OCI-LY7 (cell line): ENCODE measurements around the gene ZFYVE26. TPM values are rescaled to one million over a fixed set of nuclear protein-coding genes. Genes with fewer than 3 reads are reported as not detected.
"Not testable (repeated sequence)": the region's sequence is repeated elsewhere in the genome, so short reads cannot be mapped to it uniquely, and the experiment has no call there.

Experiments used
- BruUV-seq: library from RNA; stranded (reverse); fragments of 400-500 nt; replicated peaks from 2 replicates; lab custom pipeline; 2021; lab: Mats Ljungman, UMichigan
- CTCF ChIA-PET: fragments of 300-600 bp; sonication (Branson Sonifier 250); formaldehyde crosslinking; loops from one replicate; lab custom pipeline; 2022; ENCODE audit warnings: antibody characterized with exemption; ENCODE audit not compliant: unreplicated experiment; lab: Charles Lee
- POLR2A ChIA-PET: fragments of 300-600 bp; sonication (Branson Sonifier 250); formaldehyde crosslinking; loops from one replicate; lab custom pipeline; 2022; ENCODE audit warnings: antibody characterized with exemption; lab: Charles Lee
- DNase-seq: peaks from one replicate; pipeline ENCODE4 v3.0.0-alpha.2; 2015; ENCODE audit warnings: low spot score
- H2AFZ ChIP-seq: fragments of 200-600 bp; sonication (generic), shearing (Covaris generic); 2 replicates; pipeline ENCODE4 v1.6.1; 2014; ENCODE audit warnings: mild to moderate bottlenecking, antibody characterized with exemption, low read length, moderate library complexity
- H3K27ac ChIP-seq: fragments of 200-600 bp; sonication (generic); 2 replicates; pipeline ENCODE4 v1.5.1; 2014; ENCODE audit warnings: mixed run types, low read depth, mild to moderate bottlenecking, moderate library complexity, low read length, inconsistent platforms; ENCODE audit not compliant: poor library complexity, severe bottlenecking
- H3K36me3 ChIP-seq: fragments of 200-600 bp; sonication (generic); 2 replicates; pipeline ENCODE4 v1.6.1; 2014; ENCODE audit warnings: mild to moderate bottlenecking, antibody characterized with exemption, low read length, moderate library complexity, mixed read lengths; ENCODE audit not compliant: insufficient read depth
- H3K4me1 ChIP-seq: fragments of 200-600 bp; sonication (generic); 2 replicates; pipeline ENCODE4 v1.5.1; 2014; ENCODE audit warnings: mild to moderate bottlenecking, low read length; ENCODE audit not compliant: insufficient read depth, poor library complexity, severe bottlenecking
- H3K4me2 ChIP-seq: fragments of 200-600 bp; sonication (generic); 2 replicates; pipeline ENCODE4 v1.6.1; 2014; ENCODE audit warnings: mild to moderate bottlenecking, low read length
- H3K4me3 ChIP-seq: fragments of 200-600 bp; sonication (generic); 2 replicates; pipeline ENCODE4 v1.5.1; 2014; ENCODE audit warnings: mild to moderate bottlenecking, low read depth, low read length; ENCODE audit not compliant: poor library complexity, severe bottlenecking
- H3K79me2 ChIP-seq: fragments of 200-600 bp; sonication (generic); 2 replicates; pipeline ENCODE4 v1.6.1; 2016; ENCODE audit warnings: low read depth, mild to moderate bottlenecking, low read length, moderate library complexity, mixed read lengths; ENCODE audit not compliant: insufficient read depth
- H3K9me2 ChIP-seq: fragments of 200-600 bp; sonication (generic); 2 replicates; pipeline ENCODE4 v1.6.1; 2016; ENCODE audit warnings: mild to moderate bottlenecking, low read length, mixed read lengths; ENCODE audit not compliant: insufficient read depth
- H3K9me3 ChIP-seq: fragments of 200-600 bp; sonication (generic); 2 replicates; pipeline ENCODE4 v1.6.1; 2014; ENCODE audit warnings: mild to moderate bottlenecking, mixed run types, low read length, mixed read lengths
- H4K20me1 ChIP-seq: fragments of 200-600 bp; sonication (generic); 2 replicates; pipeline ENCODE4 v1.6.1; 2014; ENCODE audit warnings: mild to moderate bottlenecking, antibody characterized with exemption, low read length, moderate library complexity, mixed read lengths; ENCODE audit not compliant: insufficient read depth
- CTCF ChIP-seq: fragments of 200-600 bp; sonication (generic); conservative IDR thresholded peaks from 2 replicates; pipeline ENCODE4 v1.5.1; 2014; ENCODE audit warnings: mild to moderate bottlenecking, antibody characterized with exemption, low read length, moderate library complexity, mixed read lengths
- EZH2phosphoT487 ChIP-seq: fragments of 200-600 bp; sonication (generic); IDR thresholded peaks from 2 replicates; pipeline ENCODE4 v1.6.1; 2018; ENCODE audit warnings: low read depth, borderline replicate concordance, mild to moderate bottlenecking, mixed run types, antibody characterized with exemption, low read length, moderate library complexity, mixed read lengths
- intact Hi-C: fragments of 100-400 bp; cut with micrococcal nuclease; formaldehyde crosslinking; loops from one replicate; pipeline ENCODE4 v1.10.0; 2022; ENCODE audit not compliant: unreplicated experiment
- total RNA-seq, 2 experiments: library from RNA; depleted of rRNA in 1 of 2; stranded (reverse); fragments of >200 nt in 1 of 2; shearing (Covaris generic) in 1 of 2; gene quantifications; 2 replicates each; pipeline ENCODE4 v1.2.3, GENCODE V29; 2014 to 2022

ZFYVE26 gene
- total RNA-seq, 2 experiments from 2014 or later: 12.0 to 22.8 TPM

- ChIA-PET POLR2A (interaction anchor here (1.0 to 1.9 kb wide), 2 partner anchors 9 to 17 kb away, joined by 6 to 7 read pairs; no protein-coding TSS in a partner anchor), CTCF (no interaction called here)
- H3K4me2 ChIP-seq: no peak overlapping the region
- H3K4me3 ChIP-seq: no peak overlapping the region
- no peaks in the 10 kb centered on the region for H3K9me3 ChIP-seq
- H3K79me2 ChIP-seq: no peaks in the 10 kb centered on the region
- no peak overlapping the region for H3K27ac ChIP-seq
- DNase-seq: no peak
- TF ChIP-seq CTCF (no peak), EZH2phosphoT487 (no peak)
- no peaks in the 10 kb centered on the region for H3K9me2 ChIP-seq
- intact Hi-C loops: no loop called here
- H4K20me1 ChIP-seq: no peaks in the 10 kb centered on the region
- H2AFZ ChIP-seq: no peak overlapping the region
- BruUV-seq: no TSS peak
- no peaks in the 10 kb centered on the region for H3K36me3 ChIP-seq
- H3K4me1 ChIP-seq: no peaks in the 10 kb centered on the region
These were observed 94.5 kb downstream of the ZFYVE26 start for GRCh38 chr14:67721875-67722274.

GRCh38 chr14:67719866-67720265 lies 96.5 kb downstream of the ZFYVE26 start:
- intact Hi-C loops: no loop called here
- CTCF ChIA-PET: no interaction called here
- no peak overlapping the region for H3K27ac ChIP-seq
- no peaks in the 10 kb centered on the region for H3K36me3 ChIP-seq
- H2AFZ ChIP-seq: no peak overlapping the region
- H3K9me2 ChIP-seq: no peaks in the 10 kb centered on the region
- H3K4me3 ChIP-seq: no peak overlapping the region
- TF ChIP-seq EZH2phosphoT487: no peak
- no peak for TF ChIP-seq CTCF
- H4K20me1 ChIP-seq: no peaks in the 10 kb centered on the region
- no peaks in the 10 kb centered on the region for H3K4me1 ChIP-seq
- BruUV-seq: no TSS peak
- H3K9me3 ChIP-seq: no peaks in the 10 kb centered on the region
- POLR2A ChIA-PET: no interaction called here
- DNase-seq: no peak
- no peak overlapping the region for H3K4me2 ChIP-seq
- H3K79me2 ChIP-seq: no peaks in the 10 kb centered on the region

GRCh38 chr14:67719385-67719784 lies 97.0 kb downstream of the ZFYVE26 start:
- intact Hi-C loops, H3K36me3 ChIP-seq, H3K9me2 ChIP-seq, H3K79me2 ChIP-seq, H3K4me2 ChIP-seq, H2AFZ ChIP-seq, H3K27ac ChIP-seq, CTCF ChIA-PET, H3K4me1 ChIP-seq, H4K20me1 ChIP-seq, H3K4me3 ChIP-seq, H3K9me3 ChIP-seq, BruUV-seq, DNase-seq: not testable (repeated sequence)
- POLR2A ChIA-PET: interaction anchor here (1.0 kb wide), 1 partner anchor 168 kb away, joined by 3 read pairs; no protein-coding TSS in a partner anchor
